Stimulated activated CD8-positive, alpha-beta memory T cell treated with anti-CD3 and anti-CD28 coated beads, Interleukin-12 subunit alpha, Interleukin-12 subunit beta, amount 100 ng/mL, for 24 hours (primary cell): ENCODE measurements around the gene PIGQ.
A peak's percentile ranks its signal among the peaks of the same experiment; 100 is the strongest.

Source experiments
- DNase-seq: peaks from one replicate; pipeline ENCODE4 v3.0.0-alpha.2; 2020; ENCODE audit errors: extremely low read depth

The PIGQ gene

DNA sequence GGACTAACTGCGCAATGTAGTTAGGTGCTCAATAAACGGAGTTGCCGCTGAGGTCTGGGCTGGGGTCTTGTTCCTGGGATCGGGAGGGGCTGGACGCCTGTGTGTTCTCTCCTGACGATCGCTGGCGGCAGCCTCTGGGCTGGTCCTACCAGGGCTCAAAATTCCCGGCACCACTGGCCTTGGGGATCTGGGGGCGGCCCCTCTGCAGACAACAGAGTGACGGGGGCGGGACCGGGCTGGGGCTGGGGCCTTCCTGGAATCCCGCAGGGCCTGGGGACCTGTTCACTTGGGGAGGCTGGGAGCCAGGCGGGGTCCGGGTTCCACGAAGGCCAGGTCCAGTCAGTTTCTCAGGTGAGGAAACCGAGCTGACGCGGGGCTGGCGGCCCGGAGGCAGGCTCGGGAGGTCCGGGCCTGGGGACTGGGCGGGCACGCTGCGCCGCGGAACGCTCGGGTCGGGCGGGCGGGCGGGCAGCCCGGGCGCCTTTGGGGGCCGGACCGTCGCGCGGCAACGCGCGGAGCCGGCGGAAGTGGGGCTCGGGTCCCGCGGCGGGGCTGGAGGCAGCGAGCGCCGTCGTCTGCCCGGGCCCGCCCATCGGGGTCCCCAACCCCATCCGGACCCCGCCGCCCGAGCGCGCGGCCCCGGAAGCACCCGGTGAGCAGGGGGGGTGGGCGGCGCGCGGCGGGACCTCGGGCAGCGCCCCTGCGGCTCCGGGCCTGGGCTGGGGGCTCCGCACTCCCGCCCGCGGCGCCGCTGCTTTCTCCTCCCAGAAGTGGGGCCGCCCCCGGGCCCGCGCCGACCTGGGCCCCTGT is at the start of gene PIGQ:
Gene PIGQ (plus strand): TSS at position 524 of the 810 bp plus-strand sequence. CDS start 4,107 bp downstream, outside the sequence.
- DNase-seq, result peak; percentile 37

DNA sequence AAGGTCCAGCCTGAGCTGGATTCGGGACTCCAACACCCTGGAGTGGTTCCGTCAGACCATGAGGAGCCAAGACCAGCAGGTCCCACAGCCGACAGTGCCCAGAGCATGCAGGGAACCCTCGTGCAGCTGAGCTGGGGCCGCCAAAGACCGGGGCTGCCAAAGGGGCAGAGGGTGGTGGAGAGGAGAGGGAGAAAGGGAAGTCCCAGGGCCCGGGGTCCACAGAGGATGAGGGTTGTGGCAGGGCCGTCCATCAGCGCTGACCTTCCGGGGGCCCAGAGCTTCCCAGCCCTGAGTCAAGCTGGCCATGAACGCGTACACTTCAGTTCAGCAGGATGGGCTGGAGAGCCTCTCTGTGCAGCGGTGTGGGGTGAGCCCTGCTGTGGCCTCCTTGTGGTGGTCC is 48.9 kb upstream of the PIGQ start:
- no peak for DNase-seq

DNA sequence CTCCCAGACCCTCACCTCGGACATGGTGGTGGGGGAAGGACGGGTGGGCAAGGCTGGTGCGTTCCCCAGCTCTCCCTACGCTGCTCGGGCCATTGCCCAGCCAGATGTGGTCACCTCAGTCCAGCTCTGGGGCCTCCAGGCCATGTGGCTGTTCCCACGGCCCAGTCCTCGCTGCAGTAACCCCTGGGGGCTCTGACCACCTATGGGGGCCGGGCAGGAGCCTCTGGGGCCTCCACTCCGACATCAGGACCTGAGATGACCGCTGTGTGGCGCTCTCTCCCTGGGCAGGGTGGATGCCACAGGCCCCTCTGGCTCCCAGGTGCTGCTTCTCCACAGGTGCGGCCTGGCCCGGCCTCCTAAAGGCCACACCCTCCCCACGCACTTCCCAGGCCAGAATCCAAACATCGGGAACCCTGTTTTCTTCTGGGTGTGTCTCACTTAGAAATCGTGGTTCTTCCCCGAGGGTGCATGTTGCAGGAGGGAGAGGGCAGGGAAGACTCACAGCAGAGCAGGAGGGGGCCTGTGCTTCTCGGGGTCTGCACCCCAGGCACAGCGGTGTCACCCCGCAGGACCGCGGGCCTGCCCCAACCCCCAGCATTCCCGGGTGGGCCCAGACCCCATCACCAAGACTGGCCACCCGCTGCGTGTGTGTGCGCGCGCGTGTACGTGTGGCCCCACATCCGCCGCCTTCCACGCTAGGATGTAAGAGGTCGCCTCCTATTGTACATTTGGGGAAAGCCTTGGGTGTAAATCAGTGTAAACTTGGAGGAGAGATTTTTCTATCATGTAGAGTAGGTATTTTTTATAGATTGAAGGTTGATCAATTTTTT is 48.2 kb upstream of the PIGQ start:
- DNase-seq, result no peak

DNA sequence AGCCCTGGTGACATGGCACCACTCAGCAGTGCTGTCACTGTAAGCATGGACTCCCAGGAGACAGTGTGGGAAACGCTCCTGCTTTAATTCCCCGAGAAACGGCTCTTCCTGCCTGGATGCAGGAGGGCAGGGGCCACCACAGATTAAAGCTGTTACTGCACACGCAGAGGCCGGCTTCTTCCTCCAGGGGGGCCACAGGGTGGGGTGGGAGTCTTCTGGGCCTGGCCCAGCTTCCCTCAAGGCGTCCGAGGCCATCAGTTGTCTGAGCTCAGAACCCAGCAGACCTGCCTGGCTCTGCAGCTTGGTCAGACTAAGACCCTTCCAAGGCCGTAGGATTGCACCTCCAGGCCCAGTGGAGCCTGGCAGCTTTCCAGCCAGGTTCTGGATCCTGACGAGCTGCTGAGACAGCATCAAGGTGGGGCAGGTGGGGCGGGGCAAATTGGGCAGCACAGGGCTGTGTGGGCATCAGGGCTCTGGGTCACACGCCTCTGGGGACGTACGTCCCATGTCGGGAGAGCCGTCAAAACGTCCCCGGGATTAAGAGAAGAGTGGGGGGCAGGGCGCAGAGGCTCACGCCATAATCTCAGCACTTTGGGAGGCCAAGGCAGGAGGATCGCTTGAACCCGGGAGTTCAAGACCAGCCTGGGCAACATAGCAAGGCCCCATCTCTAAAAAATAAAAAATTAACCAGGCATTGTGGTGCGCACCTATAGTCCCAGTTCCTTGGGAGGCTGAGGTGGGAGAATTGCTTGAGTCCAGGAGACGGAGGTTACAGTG is 47.3 kb upstream of the PIGQ start:
- no peak for DNase-seq

DNA sequence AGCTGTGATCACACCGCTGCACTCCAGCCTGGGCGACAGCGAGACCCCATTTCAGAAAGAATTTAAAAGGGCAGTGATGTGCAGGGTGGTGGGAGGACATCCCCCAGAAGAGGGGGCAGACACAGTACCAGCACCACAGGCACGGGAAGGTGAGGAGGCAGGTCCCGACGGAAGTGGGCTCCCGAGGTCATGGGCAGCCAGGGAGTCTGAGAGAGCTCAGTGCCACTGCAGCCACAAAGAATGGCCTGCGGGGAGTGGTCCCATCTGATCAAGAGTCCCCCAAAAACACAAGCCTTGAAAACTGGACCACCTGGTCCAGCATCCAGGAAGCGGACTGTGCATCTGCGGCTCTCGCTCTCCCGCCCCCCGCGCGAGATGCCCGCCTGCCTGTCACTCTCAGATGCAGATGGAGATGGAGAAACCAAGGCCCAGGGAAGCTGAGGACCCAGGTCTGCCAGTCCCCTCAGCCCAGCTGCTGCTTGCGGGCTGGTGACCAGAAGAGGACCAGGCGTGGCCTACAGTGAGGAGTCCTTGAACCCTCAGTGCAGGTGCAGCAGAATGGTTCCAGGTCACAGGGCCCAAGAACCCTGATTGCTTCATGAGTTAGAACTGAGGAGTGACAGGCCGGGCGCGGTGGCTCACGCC is 46.5 kb upstream of the PIGQ start:
- DNase-seq, result no peak

DNA sequence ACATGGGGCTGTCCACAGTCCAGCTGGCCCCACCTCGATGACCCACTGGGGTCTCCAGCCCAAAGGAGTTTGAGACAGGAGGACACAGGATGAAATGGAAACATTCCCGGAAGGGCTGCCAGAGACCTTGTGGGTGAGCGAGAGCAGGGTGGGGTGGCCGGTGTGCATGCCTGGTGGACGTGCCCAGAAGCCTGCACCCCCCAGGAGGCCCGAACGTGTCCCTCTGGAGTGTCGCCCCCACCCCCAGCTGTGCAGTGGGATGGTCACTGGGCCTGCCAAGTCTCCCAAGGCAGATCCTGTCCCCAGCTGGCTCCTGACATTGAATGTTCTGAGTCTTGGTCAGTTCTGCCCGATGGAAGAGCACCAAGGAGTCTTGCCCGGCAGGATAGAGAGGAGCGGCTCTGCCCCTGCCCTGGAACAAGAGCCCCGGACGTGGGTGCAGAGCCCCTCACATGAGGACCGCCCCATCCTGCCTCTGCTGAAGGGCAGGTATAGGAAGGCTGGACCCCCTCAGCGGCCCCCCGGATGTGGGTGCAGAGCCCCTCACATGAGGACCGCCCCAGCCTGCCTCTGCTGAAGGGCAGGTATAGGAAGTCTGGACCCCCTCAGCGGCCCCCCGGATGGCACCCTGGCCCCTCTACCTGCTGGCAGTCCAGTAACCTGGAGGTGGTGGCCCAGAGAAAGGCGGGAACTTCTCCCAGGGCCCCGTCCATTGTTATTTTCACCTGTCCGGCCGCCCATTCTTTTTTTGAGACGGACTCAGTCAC is 45.3 kb upstream of the PIGQ start:
- DNase-seq, result no peak

DNA sequence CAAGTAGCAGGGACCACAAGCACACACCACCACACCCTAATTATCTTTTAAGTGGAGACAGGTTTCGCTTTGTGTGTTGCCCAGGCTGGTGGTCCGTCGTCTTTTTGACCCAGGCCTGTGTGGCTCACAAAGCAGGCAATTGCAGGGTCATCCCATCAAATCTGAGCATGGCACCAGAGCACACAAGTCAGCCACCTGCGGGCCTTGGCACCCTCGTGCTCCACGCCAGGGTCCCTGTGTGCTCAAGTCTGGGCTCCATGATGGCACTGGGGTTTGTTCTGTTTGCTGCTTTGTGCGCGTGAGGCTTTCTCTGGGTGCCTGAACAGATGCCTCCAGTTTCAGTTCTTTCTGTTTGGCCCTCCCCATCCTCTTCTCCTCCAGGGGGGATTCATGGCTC is 44.6 kb upstream of the PIGQ start:
- no peak for DNase-seq

DNA sequence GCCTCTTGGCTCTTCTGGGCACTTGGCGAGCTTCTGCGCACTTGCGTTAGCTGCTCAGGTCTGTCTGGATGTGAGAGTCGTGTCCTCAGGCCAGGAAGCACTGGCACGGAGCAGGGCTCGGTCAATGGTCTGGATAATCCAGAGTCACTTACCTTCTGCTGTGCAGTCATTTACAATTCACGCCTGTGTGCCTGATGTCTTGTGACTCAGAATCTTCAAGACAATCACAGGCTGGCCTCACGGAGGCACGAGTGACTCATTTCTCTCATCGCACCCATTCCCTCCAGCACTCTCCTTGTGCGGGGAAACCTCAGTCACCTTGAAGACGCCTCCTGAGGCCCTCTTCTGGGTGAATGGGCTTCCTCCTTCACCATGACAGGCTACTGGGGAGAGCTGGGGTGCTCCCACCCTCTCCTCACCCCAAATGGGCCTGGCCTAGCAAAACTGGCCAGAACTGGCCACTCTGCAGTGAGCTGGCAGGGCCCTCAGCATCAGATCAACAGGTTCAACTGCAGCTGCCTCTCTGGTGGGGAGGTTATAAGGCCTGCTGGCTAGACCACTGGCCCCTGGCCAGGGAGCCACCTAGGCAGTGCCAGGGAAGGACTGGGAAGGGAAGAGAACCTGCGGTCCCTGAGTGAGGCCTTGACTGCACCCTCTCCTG is 44.1 kb upstream of the PIGQ start:
- peak; percentile 53 for DNase-seq

DNA sequence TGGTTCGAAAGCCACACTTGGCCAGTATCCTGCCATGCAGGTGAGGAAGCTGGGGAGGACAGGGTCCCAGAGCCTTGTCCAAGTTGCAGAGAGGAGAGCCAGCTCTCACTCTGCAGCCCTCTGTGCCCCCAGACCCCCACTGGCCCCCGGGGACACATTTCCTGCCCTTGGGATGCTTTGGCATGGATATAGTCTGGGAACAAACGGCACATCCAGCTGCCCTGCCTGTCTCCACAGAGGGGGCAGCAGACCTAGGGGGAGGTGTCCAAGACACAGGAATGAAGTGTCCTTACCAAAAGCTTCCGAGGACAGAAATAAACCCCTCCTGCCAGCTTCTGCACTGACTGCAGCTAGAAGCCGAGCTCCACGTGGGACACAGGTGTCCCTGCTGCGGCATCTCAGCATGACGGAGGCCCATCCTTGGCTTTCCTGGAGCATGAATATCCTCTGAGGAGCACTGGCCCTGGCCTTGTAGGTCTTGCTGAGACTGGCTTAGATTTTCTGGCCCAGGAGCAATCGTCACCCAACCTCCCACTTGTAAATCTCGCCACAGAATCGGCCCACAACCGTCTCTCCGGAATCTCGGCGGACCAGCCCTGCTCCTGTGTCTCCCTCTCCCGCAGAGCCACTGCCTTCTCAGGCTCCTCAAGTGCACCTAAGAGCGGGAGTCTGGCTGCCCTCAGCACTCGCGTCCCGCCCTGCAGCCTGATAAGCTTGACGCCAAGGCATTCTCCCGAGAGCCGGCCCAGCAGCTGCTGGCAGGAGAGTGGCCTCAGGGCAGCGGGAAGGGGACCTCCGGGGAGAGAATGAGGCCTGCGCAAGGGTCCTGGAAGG is 43.4 kb upstream of the PIGQ start:
- no peak for DNase-seq

DNA sequence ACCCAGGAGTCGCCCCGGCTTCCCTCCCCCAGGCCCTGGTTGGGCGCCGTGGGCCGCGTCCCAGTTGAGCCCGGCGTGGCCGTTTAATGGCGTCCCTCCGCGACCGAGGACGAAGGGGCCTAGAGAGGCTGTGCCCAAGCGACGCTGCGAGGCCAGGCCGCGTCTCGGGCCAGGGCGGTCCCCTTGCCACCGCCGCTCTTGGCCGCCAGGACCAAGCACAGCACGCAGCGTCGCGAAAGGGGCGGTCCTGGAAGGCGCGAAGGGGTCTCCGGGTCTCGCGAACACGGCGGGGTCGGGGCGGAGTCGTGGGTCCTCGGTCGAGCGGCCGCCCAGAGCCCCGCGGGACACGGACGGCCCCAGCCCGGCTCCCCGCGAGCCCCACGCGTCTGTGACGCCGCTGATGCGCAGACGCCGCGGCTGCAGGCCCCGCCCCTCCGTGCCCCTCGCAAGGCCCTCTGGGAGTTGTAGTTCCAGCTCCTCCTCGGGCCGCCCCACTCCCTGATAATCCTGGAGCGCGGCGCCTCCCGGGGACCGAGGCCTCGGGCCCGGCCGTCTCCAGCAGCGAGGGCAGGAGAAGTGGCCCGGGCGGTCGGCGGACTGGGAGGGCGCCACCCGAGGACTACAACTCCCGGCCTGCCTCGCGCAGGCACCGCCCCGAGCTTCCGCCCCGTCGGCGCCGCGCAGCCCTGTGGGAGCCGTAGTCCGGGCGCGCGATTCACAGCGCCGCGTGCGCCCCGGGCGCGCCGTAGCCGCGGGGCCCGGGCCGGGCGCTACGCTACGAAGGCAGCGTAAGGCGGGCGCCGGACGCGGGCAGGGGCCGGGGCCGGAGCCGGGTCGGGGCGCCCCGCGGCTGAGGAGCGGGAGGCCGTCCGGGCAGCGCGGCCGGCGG is 42.5 kb upstream of the PIGQ start, which contains the start of gene CAPN15:
Gene CAPN15 (plus strand): TSS at position 698 of the 889 bp plus-strand sequence. CDS start 19,127 bp downstream, outside the sequence.
- DNase-seq, result peak; percentile 71

DNA sequence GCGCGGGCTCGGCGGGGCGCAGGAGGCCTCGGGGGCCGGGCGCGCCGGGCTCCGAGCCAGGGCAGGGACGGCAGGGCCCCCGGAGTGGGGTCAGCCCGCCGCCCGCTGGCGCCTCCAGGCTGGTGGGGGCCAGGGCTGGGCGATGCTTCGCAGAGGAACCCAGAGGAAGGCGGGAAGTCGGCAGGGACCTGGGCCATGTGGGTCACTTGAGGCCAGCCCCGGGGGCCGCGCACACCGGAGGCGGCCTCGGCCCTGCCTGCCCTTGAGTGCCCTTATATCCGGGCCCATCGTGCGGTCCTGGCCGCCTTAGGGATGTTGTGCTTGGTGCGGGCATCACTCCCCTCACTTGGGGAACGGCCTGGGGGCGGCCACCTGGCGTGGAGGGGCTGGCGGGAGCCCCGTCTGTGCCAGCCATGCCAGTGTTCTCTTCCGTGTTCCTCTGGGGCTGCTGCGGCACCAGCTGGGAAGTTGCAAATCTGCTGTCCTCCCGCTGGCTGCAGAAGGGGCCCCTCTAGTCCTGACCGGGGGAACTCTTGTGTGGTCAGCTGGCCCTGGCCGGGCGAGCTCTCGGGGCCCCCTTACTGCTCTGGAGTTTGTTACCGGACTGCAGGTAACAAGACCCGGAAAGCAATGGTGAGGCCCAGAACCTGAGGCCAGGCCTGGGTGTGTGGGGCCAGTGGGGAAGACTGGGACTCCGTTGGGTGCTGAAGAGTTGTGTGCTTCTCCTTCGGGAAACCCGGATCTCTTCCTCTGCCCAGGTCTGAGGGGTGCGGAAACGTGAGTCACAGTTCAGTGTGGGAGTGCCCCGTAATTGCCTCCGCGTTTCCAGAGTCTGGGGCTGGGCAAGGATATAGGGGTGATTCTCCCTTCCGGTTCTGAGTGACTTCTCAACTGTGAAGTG is 41.4 kb upstream of the PIGQ start:
- no peak for DNase-seq

DNA sequence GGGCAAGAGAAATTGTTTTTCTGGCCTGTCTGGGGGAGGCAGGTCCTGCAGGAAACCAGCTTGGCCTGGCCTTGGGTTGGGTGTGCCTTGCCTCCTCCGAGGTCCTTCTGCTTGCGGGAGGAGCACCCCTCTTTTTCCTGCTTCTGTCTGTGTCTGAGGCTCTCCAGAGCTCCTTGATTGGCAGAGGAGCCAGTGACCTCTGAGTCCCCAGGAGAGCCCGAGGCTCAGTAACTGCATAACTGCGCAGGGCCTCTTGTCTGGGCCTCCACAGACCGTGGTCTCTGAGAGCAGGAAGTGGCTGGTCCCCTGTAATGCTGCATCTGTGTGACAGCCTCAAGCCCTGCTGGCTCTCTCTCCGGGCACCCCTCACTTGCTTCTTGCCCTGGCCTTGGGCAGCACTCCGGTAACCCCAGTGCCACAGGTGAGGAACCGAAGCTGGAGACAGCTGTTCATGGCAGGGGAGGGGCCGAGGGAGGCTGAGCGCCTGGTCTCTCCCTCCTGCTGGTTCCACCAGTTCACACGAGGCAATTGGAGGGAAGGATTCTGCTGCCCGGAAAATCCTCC is 40.7 kb upstream of the PIGQ start:
- no peak for DNase-seq

DNA sequence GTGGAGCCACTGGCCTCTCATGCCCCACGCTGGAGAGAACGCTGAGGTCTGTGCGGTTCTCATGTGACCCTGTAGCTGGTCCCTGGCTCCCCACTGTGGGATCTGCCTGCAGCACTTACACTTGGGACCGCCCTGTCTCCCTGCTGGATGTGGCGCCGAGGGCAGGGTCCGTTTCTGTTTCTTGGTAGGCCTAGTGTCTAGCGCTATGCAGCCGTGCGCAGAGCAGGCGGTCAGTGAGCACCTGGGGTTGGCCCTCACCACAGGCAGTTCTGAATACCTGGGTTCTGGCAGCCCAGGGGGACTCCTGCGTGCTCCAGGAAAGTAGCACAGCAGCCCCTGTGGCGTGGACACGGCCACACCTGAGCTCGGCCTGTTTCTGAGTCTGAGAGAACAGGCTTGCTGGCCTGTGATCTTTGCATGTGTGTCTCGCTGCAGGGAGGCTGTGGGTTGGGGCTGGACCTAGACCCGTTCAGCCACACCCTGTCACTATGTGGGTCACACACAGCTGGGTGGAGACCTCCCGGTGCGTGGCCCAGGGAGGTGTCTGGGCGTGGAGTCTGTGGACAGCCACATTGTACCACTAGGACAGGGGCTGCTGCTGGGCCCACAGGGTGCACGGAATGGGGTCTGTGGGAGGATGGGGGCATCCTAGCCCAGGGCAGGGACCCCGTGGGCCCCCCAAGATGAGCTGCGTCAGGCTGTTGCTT is 39.5 kb upstream of the PIGQ start:
- no peak for DNase-seq

DNA sequence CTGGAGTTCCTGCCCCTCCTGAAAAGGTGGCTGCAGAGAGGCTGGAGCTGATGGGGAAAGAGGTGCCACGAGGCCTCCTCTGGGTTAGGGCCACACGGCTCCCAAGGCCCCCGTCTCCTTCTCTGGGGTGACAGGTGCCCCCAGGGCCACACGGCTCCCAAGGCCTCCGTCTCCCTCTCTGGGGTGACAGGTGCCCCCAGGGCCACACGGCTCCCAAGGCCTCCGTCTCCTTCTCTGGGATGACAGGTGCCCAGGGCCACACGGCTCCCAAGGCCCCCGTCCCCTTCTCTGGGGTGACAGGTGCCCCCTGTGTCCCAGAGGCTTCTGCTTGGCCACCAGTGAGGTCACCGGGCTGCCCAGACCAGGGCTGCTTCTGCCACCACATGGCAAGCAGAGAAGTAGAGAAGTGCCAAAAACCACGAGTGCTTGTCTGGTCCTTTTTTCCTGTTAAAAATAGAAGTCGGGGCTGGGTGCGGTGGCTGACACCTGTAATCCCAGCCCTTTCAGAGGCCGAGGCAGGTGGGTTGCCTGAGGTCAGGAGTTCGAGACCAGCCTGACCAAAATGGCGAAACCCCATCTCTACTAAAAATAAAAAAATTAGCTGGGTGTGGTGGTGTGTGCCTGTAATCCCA is 38.2 kb upstream of the PIGQ start:
- no peak for DNase-seq

DNA sequence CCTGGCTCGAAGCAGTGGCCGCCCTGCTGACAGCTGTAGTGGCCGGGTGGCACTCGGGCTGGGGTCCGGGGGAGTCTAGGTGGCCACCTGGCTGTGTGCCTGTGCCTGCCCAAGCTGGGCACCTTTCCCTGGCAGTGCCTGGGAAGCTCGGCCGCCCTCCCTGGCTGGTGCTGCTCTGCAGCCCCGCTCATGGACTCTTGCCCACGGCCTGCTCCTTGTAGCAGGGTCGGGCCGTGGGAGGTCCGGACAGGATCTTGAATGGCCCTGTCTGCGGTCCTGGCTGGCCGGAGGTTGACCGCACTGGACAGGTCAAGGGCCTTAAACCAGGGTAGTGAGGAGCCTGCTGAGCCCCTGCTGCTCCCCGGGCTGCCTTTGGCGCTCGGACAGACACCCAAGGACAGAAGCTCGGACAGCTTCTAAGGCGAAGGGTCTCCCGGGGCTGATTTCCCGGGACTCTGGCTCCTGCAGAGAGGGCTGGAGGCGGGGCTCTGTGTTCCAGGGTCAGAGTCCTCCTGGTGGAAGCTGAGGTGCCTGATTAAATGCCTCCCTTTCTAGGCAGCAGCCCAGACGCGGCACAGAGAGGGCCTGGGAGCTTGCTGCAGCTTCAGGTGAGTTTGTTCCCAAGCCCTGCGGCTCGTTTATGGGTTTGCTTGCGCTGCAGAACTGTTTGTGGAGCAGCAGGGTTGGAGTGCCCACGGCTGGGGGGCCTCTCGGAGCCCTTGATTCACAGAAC is 36.2 kb upstream of the PIGQ start:
- DNase-seq, result no peak
